ENCODE results near the gene MAML2.

GRCh38 chr11:96191752-96192151 lies 151.2 kb downstream of the MAML2 start:
- TF ChIP-seq CTCF (IDR thresholded peaks at IDR 0.05; ENCODE audit: borderline replicate concordance, extremely low read depth, low read length, poor library complexity, severe bottlenecking) (no peak), EZH2 (IDR thresholded peaks at IDR 0.05; ENCODE audit: borderline replicate concordance, low read depth, low read length, severe bottlenecking) (no peak)

Measured in DND-41 (cell line).